NOMO-1 treated with DMSO at 0.1 percent for 48 hours (cell line): ENCODE data around the gene TLL1.

Experiments used
- DNase-seq: peaks from one replicate; lab custom pipeline; 2025; ENCODE audit not compliant: unreplicated experiment; lab: John Stamatoyannopoulos, UW

Gene TLL1

GRCh38 chr4:165879641-165880040, 6.6 kb downstream of the TLL1 start:
- no peak for DNase-seq

GRCh38 chr4:165894159-165894558, 21.1 kb downstream of the TLL1 start:
- no peak for DNase-seq

- DNase-seq = no peak
Measured at GRCh38 chr4:165905405-165906027, 32.5 kb downstream of the TLL1 start.

GRCh38 chr4:165906272-165906671, 33.2 kb downstream of the TLL1 start:
- DNase-seq = no peak

GRCh38 chr4:165909947-165910346, 36.9 kb downstream of the TLL1 start:
- DNase-seq = no peak

GRCh38 chr4:165915215-165915614, 42.2 kb downstream of the TLL1 start:
- DNase-seq = no peak

- no peak for DNase-seq
Measured at GRCh38 chr4:165921546-165921945, 48.5 kb downstream of the TLL1 start.

GRCh38 chr4:165922747-165923146, 49.7 kb downstream of the TLL1 start:
- DNase-seq = no peak

GRCh38 chr4:165926307-165926706, 53.3 kb downstream of the TLL1 start:
- no peak for DNase-seq

GRCh38 chr4:165927366-165927765, 54.3 kb downstream of the TLL1 start:
- DNase-seq = no peak

GRCh38 chr4:165927815-165928214, 54.8 kb downstream of the TLL1 start:
- DNase-seq = no peak

- no peak for DNase-seq
Measured at GRCh38 chr4:165928601-165929000, 55.6 kb downstream of the TLL1 start.

GRCh38 chr4:165929662-165930061, 56.6 kb downstream of the TLL1 start:
- DNase-seq = no peak

- DNase-seq = no peak
Measured at GRCh38 chr4:165931741-165932140, 58.7 kb downstream of the TLL1 start.

- DNase-seq = no peak
Measured at GRCh38 chr4:165944900-165945299, 71.9 kb downstream of the TLL1 start.

- DNase-seq = no peak
Measured at GRCh38 chr4:165945991-165946390, 73.0 kb downstream of the TLL1 start.

- no peak for DNase-seq
Measured at GRCh38 chr4:165947019-165947418, 74.0 kb downstream of the TLL1 start.

- DNase-seq = no peak
Measured at GRCh38 chr4:165953181-165953580, 80.1 kb downstream of the TLL1 start.

- DNase-seq = no peak
Measured at GRCh38 chr4:165963621-165964020, 90.6 kb downstream of the TLL1 start.

GRCh38 chr4:165964591-165964990, 91.6 kb downstream of the TLL1 start:
- no peak for DNase-seq

GRCh38 chr4:165965503-165965902, 92.5 kb downstream of the TLL1 start:
- no peak for DNase-seq

GRCh38 chr4:165966833-165967232, 93.8 kb downstream of the TLL1 start:
- DNase-seq = no peak

- no peak for DNase-seq
Measured at GRCh38 chr4:165967486-165967885, 94.4 kb downstream of the TLL1 start.
